ENCODE measurements around the gene NBDY. TPM values are rescaled to one million over a fixed set of nuclear protein-coding genes. Genes with fewer than 3 reads are reported as not detected.

The NBDY gene
- total and polyA plus RNA-seq, 2 of the 4 experiments (the other 2 are of a cell fraction): 3.2 to 61.5 TPM

DNA sequence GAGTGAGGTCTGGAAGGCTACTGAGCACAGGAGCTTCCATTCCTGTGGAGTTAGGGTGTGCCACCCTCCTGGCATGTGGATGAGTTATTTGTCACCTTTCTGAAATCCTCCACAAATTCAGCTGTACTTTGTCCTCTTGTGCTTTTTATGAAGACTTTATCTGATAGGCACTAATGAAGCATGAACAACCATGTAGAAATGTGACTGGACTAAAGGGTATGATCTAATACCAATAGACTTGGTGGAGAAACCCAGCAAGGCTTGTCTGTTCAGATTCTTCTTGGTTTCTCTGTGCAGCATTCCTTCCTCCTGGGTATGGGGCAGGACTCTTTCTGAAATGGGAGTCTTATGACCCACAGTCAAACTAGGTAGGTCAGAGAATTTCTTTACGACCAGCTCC, 9.6 kb downstream of the NBDY start:
- Histone ChIP-seq H3K36me3 (ENCODE audit: control insufficient read depth, insufficient read depth, low read length) (peaks cover 3% of the 10 kb centered on the region; the same call in 1 of the 2 replicates), H3K4me1 (ENCODE audit: control insufficient read depth, insufficient read depth, low read length) (no peaks in the 10 kb centered on the region), H2BK120ac (ENCODE audit: low read depth, low read length) (no peak overlapping the region), H2AFZ (replicated peaks; ENCODE audit: low read length, poor library complexity) (no peak overlapping the region), H3K9ac (ENCODE audit: low read depth, low read length) (no peak overlapping the region), H3K14ac (replicated peaks; ENCODE audit: low read depth, low read length) (no peak overlapping the region), H3K79me1 (ENCODE audit: low read depth in 1 of 2, low read length in 2 of 2) (peaks cover 0 to 3% of the 10 kb centered on the region in 2 experiments; a peak in 2 of 4 replicates), H2AK5ac (ENCODE audit: low read depth, low read length) (no peak overlapping the region), H2AK9ac (replicated peaks; ENCODE audit: low read depth, low read length, poor library complexity) (no peak overlapping the region), H3K9me3 (ENCODE audit: control insufficient read depth, insufficient read depth, low read length) (no peaks in the 10 kb centered on the region), H3K4ac (ENCODE audit: low read depth, low read length) (no peak overlapping the region), H4K5ac (ENCODE audit: low read depth, low read length) (no peak overlapping the region), H3K23ac (ENCODE audit: low read depth, low read length) (no peak overlapping the region), H4K91ac (ENCODE audit: insufficient read depth, low read depth, low read length) (no peak overlapping the region), H2BK15ac (ENCODE audit: low read depth, low read length) (no peak overlapping the region), H3K56ac (ENCODE audit: extremely low read depth, insufficient read depth, low read length) (no peak overlapping the region), H3K27me3 (ENCODE audit: control insufficient read depth, insufficient read depth, low read length) (no peaks in the 10 kb centered on the region), H3K4me2 (ENCODE audit: low read depth, low read length) (no peak overlapping the region), H3K4me3 (ENCODE audit: insufficient read depth, low read depth, low read length) (no peak overlapping the region), H4K20me1 (ENCODE audit: insufficient read depth, low read length) (0 out of 2 replicates have a peak, but pooled peaks cover under 1% of the 10 kb centered on the region), H2BK5ac (ENCODE audit: low read depth, low read length, poor library complexity, severe bottlenecking) (no peak overlapping the region), H4K8ac (ENCODE audit: low read depth in 2 of 2, low read length in 2 of 2) (no peak overlapping the region), H3K18ac (ENCODE audit: low read depth, low read length) (no peak overlapping the region), H2BK20ac (ENCODE audit: low read depth, low read length) (no peak overlapping the region), H3K9me1 (ENCODE audit: insufficient read depth, low read length) (no peaks in the 10 kb centered on the region), H3K27ac (ENCODE audit: insufficient read depth, low read length) (no peak overlapping the region)
- intact Hi-C loops (cut with micrococcal nuclease): no loop called here
- ChIA-PET CTCF (interaction anchor here (0.6 kb wide), 1 partner anchor 960 kb away, joined by 3 read pairs; no protein-coding TSS in a partner anchor), POLR2A (ENCODE audit: unreplicated experiment) (no interaction called here)
- WGBS, 2 experiments (ENCODE audit: extremely low coverage in 2 of 2, insufficient read length in 1 of 2): no CpG with 5 or more reads among the region's 1 CpG
- dilution Hi-C loops (cut with HindIII; ENCODE audit: low sequenced_read_pairs, unreplicated experiment): no loop called here
- in situ Hi-C loops (cut with MboI; ENCODE audit: low sequenced_read_pairs): loop anchor here (25.0 kb wide), 1 partner anchor 1576 kb away; no protein-coding TSS in a partner anchor
- DNase-seq: no peak
- no peak for ATAC-seq (ENCODE audit: low read depth)
- no peak for TF ChIP-seq FOS (IDR thresholded peaks at IDR 0.05; ENCODE audit: low read depth, low read length)
- TF ChIP-seq MAZ (IDR thresholded peaks at IDR 0.05; ENCODE audit: borderline replicate concordance, low read depth, low read length): no peak
- no peak for TF ChIP-seq MAFK (IDR thresholded peaks at IDR 0.05; ENCODE audit: low read depth, low read length)
- no TSS peak for BruUV-seq (replicated peaks)

Measured in IMR-90 (cell line).